Ishikawa (cell line): ENCODE measurements around the gene WBP2.

Source experiments
- CEBPB ChIP-seq: IDR thresholded peaks from 2 replicates; pipeline ENCODE4 v1.6.1; 2012
- EP300 ChIP-seq: IDR thresholded peaks from 2 replicates; pipeline ENCODE4 v1.6.1; 2012; ENCODE audit warnings: borderline replicate concordance
- RAD21 ChIP-seq: IDR thresholded peaks from 2 replicates; pipeline ENCODE4 v1.6.1; 2012; ENCODE audit warnings: low read depth
- REST ChIP-seq: IDR thresholded peaks from 2 replicates; pipeline ENCODE4 v1.6.1; 2012; ENCODE audit warnings: low read depth, mild to moderate bottlenecking

DNA sequence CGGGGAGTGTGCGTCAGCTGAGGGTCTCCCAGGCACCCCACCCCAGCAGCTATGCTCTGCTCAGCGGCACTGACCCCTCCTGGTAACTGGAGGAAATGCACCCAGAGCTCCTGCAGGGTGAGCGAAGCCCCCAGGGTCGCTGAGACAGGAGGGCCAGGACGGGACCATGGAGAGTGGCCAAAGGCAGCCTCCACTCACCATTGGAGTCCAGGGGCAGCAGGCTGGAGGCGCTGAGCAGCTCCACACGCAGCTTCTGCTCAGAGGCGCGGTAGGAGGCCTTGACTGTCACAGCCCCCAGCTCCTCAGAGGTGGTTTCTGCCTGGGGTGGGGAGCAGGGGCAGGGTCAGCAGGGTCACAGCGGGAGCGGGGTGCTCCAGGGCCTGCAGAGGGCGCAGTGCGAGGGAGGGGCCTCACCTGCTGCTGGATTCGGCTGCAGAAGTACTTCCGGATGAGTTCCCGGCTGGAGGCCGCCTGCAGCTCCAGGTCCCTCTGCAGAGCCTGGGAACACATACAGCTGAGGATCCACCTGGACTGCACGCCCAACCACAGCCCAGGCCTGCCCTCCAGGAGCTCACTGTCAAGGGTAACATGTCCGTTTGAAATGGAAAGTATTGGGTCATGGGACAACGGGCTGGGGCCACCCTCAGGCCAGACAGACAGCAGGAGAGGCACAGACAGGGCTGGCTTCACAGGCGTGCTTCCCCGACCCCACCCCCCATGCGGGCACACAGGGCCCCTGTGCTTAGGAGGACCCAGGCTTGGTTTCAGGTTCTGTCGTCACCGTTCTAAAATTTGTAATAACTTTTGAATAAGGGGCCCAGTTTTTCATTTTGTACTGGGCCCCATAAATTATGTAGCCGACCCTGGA, 24.7 kb downstream of the WBP2 start:
- TF ChIP-seq EP300 (no peak), CEBPB (no peak), RAD21 (peak; percentile 46; the same call in 1 of the 2 replicates), REST (no peak)
